NCI-H226 (cell line): ENCODE results near the gene LRRC10.

Experiments used
- DNase-seq: peaks from one replicate; pipeline ENCODE4 v3.0.0-alpha.2; 2015

LRRC10 gene

GRCh38 chr12:69610729-69611128 lies at the start of gene LRRC10:
TSS of gene LRRC10 (minus strand) at chr12:69610907. CDS start at chr12:69610838, 69 bp downstream.
- DNase-seq = no peak

- no peak for DNase-seq
Measured at GRCh38 chr12:69660164-69660863, 49.6 kb upstream of the LRRC10 start.

- DNase-seq = no peak
Measured at GRCh38 chr12:69658203-69658602, 47.5 kb upstream of the LRRC10 start.

- peak; percentile 54 for DNase-seq
Measured at GRCh38 chr12:69657376-69658137, 46.9 kb upstream of the LRRC10 start.

GRCh38 chr12:69655616-69656340 lies 45.1 kb upstream of the LRRC10 start:
- peak; percentile 82 for DNase-seq

GRCh38 chr12:69653703-69654102 lies 43.0 kb upstream of the LRRC10 start:
- DNase-seq = peak; percentile 26

- no peak for DNase-seq
Measured at GRCh38 chr12:69651922-69652321, 41.2 kb upstream of the LRRC10 start.

- no peak for DNase-seq
Measured at GRCh38 chr12:69649529-69649928, 38.8 kb upstream of the LRRC10 start.

GRCh38 chr12:69648476-69648875 lies 37.8 kb upstream of the LRRC10 start:
- DNase-seq = peak; percentile 98

- DNase-seq = no peak
Measured at GRCh38 chr12:69647178-69647577, 36.5 kb upstream of the LRRC10 start.

- no peak for DNase-seq
Measured at GRCh38 chr12:69645031-69645430, 34.3 kb upstream of the LRRC10 start.

- no peak for DNase-seq
Measured at GRCh38 chr12:69644511-69644910, 33.8 kb upstream of the LRRC10 start.

- DNase-seq = no peak
Measured at GRCh38 chr12:69642531-69642930, 31.8 kb upstream of the LRRC10 start.

- no peak for DNase-seq
Measured at GRCh38 chr12:69641546-69641945, 30.8 kb upstream of the LRRC10 start.

GRCh38 chr12:69639400-69640016 lies 28.8 kb upstream of the LRRC10 start:
- DNase-seq = peak; percentile 65

- DNase-seq = no peak
Measured at GRCh38 chr12:69633061-69633460, 22.4 kb upstream of the LRRC10 start.

GRCh38 chr12:69630191-69630590 lies 19.5 kb upstream of the LRRC10 start:
- DNase-seq = no peak

GRCh38 chr12:69627501-69627900 lies 16.8 kb upstream of the LRRC10 start:
- DNase-seq = no peak

GRCh38 chr12:69623970-69624369 lies 13.3 kb upstream of the LRRC10 start:
- DNase-seq = peak; percentile 96

GRCh38 chr12:69621551-69621950 lies 10.8 kb upstream of the LRRC10 start:
- DNase-seq = no peak

GRCh38 chr12:69620921-69621320 lies 10.2 kb upstream of the LRRC10 start:
- DNase-seq = peak; percentile 66

- no peak for DNase-seq
Measured at GRCh38 chr12:69620077-69620476, 9.4 kb upstream of the LRRC10 start.

- DNase-seq = peak; percentile 56
Measured at GRCh38 chr12:69619050-69619449, 8.3 kb upstream of the LRRC10 start.
